Measurements from ENCODE around the gene SLC6A8.
"Not testable (repeated sequence)": the region's sequence is repeated elsewhere in the genome, so short reads cannot be mapped to it uniquely, and the experiment has no call there.

- TF ChIP-seq CTCF (conservative IDR thresholded peaks at IDR 0.05; ENCODE audit: low read depth, low read length); EZH2 (IDR thresholded peaks at IDR 0.05; ENCODE audit: low read length, unreplicated experiment); EZH2phosphoT487 (IDR thresholded peaks at IDR 0.05; ENCODE audit: borderline replicate concordance, low read length): not testable (repeated sequence)
Observed at GRCh38 chrX:153742796-153743467, 55.2 kb downstream of the SLC6A8 start.
